Measurements from ENCODE around the gene RPL41. TPM values are rescaled to one million over a fixed set of nuclear protein-coding genes. Genes with fewer than 3 reads are reported as not detected.

RPL41 gene
- total and polyA plus RNA-seq, 9 of the 15 experiments (the other 6 are each of a cell fraction or from before 2014, with no cell fraction given) = 3,403 to 11,276 (median 5,604) TPM

GRCh38 chr12:56159482-56160192 is 43.2 kb downstream of the RPL41 start:
- H2AFZ ChIP-seq (ENCODE audit: low read depth, low read length) = no peak overlapping the region
- H3K27me3 ChIP-seq (ENCODE audit: control insufficient read depth in 2 of 2, insufficient read depth in 2 of 2, low read length in 2 of 2) = no peaks in the 10 kb centered on the region
- peak overlapping the region; percentile 90 for H3K4me3 ChIP-seq
- peaks cover 31 to 40% of the 10 kb centered on the region in 2 experiments; a peak in 4 of 5 replicates for H3K4me1 ChIP-seq (replicated peaks in 1 of 2; ENCODE audit: control insufficient read depth in 2 of 2, insufficient read depth in 2 of 2, low read length in 2 of 2)
- peak overlapping the region; percentile 98 for H3K27ac ChIP-seq (ENCODE audit: extremely low read depth, low read depth, low read length)
- ChIA-PET POLR2A (interaction anchor here (0.6 to 8.9 kb wide), 17 partner anchors 8 to 201 kb away, joined by 3 to 124 read pairs (median 7); partner anchors contain the start of genes ESYT1, RNF41, RPL41 and STAT2), CTCF (ENCODE audit: low intra/inter-chr PET ratio) (interaction anchor here (2.6 kb wide), 1 partner anchor 33 kb away, joined by 7 read pairs; no protein-coding TSS in a partner anchor)
- 61% methylated on average over 8 of the region's 8 CpGs for WGBS (ENCODE audit: insufficient coverage, low coverage, missing lambda C conversion rate)
- ATAC-seq (no peak), DNase-seq (ENCODE audit: extremely low read depth in 1 of 4, low spot score in 3 of 4) (no peak), FAIRE-seq (peak; percentile 64)
- in situ Hi-C loops (cut with MboI) (no loop called here), intact Hi-C loops (cut with micrococcal nuclease) (loop anchor here (5.0 kb wide), 1 partner anchor 42 kb away; the partner anchor contains the start of genes RPL41 and ZC3H10)
- H3K36me3 ChIP-seq (ENCODE audit: control insufficient read depth, insufficient read depth, low read length) = peaks cover 71% of the 10 kb centered on the region
- no peaks in the 10 kb centered on the region for H3K9me3 ChIP-seq (replicated peaks; ENCODE audit: control insufficient read depth, insufficient read depth, low read depth, low read length)
- H3K4me2 ChIP-seq (ENCODE audit: insufficient read depth, low read length) = peak overlapping the region; percentile 80
- H4K20me1 ChIP-seq (replicated peaks; ENCODE audit: control insufficient read depth, insufficient read depth, low read length) = peaks cover 34% of the 10 kb centered on the region; the same call in 1 of the 2 replicates
- peak overlapping the region; percentile 93 to 98 for H3K9ac ChIP-seq (ENCODE audit: insufficient read depth in 1 of 2, low read depth in 2 of 2, low read length in 2 of 2)
- H3K9me1 ChIP-seq (ENCODE audit: control insufficient read depth, insufficient read depth, low read length) = peaks cover 3% of the 10 kb centered on the region
- H3K79me2 ChIP-seq (ENCODE audit: control insufficient read depth, insufficient read depth, low read length) = peaks cover 40% of the 10 kb centered on the region
- BruUV-seq (replicated peaks) = no TSS peak
- TF ChIP-seq ZNF239 (CRISPR knock-in tag; IDR thresholded peaks at IDR 0.05) = no peak
- TF ChIP-seq ZC3H4 (CRISPR knock-in tag; IDR thresholded peaks at IDR 0.05; ENCODE audit: borderline replicate concordance) = 0 out of 2 replicates have a peak, but pooled peaks have one; percentile 40
- TF ChIP-seq LCOR (CRISPR knock-in tag; IDR thresholded peaks at IDR 0.05) = peak; percentile 44; the same call in 1 of the 2 replicates
- no peak for TF ChIP-seq ZNF224 (CRISPR knock-in tag; IDR thresholded peaks at IDR 0.05)
- peak; percentile 77; the same call in 1 of the 2 replicates for TF ChIP-seq IRF1 (CRISPR knock-in tag; IDR thresholded peaks at IDR 0.05; ENCODE audit: borderline replicate concordance)
- no peak for TF ChIP-seq PHTF2 (CRISPR knock-in tag; IDR thresholded peaks at IDR 0.05)
- 0 out of 2 replicates have a peak, but pooled peaks have one; percentile 30 for TF ChIP-seq E2F5 (CRISPR knock-in tag; IDR thresholded peaks at IDR 0.05)
- TF ChIP-seq CC2D1A (IDR thresholded peaks at IDR 0.05) = no peak
- TF ChIP-seq NFXL1 (CRISPR knock-in tag; IDR thresholded peaks at IDR 0.05) = 0 out of 2 replicates have a peak, but pooled peaks have one; percentile 22
- TF ChIP-seq ZNF23 (CRISPR knock-in tag; IDR thresholded peaks at IDR 0.05) = no peak
- 0 out of 2 replicates have a peak, but pooled peaks have one; percentile 54 for TF ChIP-seq FOXK1 (CRISPR knock-in tag; IDR thresholded peaks at IDR 0.05; ENCODE audit: borderline replicate concordance)
- peak in 1 of 2 experiments; percentile 9; a peak in 1 of 4 replicates for TF ChIP-seq FOXA3 (CRISPR knock-in tag; conservative IDR thresholded peaks at IDR 0.05 in 1 of 2, IDR thresholded peaks at IDR 0.05 in 1 of 2)
- TF ChIP-seq SOX6 (IDR thresholded peaks at IDR 0.05) = no peak
- TF ChIP-seq CTCF (IDR thresholded peaks at IDR 0.05 in 2 of 3, conservative IDR thresholded peaks at IDR 0.05 in 1 of 3; ENCODE audit: insufficient read depth in 2 of 3, low read depth in 1 of 3, low read length in 3 of 3) = no peak
- no peak for TF ChIP-seq RBM39 (optimal IDR thresholded peaks at IDR 0.05; ENCODE audit: low read depth, low read length)
- TF ChIP-seq MXI1 (IDR thresholded peaks at IDR 0.05; ENCODE audit: low read depth, low read length) = no peak
- TF ChIP-seq TEAD2 (tag; IDR thresholded peaks at IDR 0.05) = no peak
- no peak for TF ChIP-seq ZNF408 (CRISPR knock-in tag; IDR thresholded peaks at IDR 0.05; ENCODE audit: low read depth)
- TF ChIP-seq ARHGAP35 (IDR thresholded peaks at IDR 0.05; ENCODE audit: partially characterized antibody) = no peak

All from K562 (cell line).